ENCODE data around the gene HEBP2. TPM values are rescaled to one million over a fixed set of nuclear protein-coding genes. Genes with fewer than 3 reads are reported as not detected.

The HEBP2 gene
- total RNA-seq, 4 donors from 2014 or later, result 71.1 to 105 (median 77.8) TPM

DNA sequence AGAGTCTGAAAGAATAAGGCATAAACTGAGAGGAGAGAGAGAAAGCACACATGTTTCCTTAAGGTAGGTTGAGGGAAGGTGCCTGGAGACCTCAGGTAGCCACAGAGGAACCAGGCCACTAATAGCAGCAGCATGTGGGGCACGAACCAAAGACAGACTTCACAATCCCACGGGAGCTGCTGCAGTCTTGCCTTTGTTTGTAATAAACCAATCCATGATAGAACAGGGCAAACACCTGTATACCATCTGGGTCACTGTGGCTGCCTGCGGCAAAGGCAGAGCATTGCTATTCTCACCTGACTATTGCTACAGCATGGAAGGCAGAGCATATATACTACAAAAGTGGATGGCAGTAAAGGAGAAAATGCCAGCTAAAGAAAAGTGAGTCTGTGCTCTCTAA is 36.3 kb downstream of the HEBP2 start:
- H3K4me3 ChIP-seq, result no peak overlapping the region
- H3K9me3 ChIP-seq, result no peaks in the 10 kb centered on the region
- TF ChIP-seq, protein P1, sequence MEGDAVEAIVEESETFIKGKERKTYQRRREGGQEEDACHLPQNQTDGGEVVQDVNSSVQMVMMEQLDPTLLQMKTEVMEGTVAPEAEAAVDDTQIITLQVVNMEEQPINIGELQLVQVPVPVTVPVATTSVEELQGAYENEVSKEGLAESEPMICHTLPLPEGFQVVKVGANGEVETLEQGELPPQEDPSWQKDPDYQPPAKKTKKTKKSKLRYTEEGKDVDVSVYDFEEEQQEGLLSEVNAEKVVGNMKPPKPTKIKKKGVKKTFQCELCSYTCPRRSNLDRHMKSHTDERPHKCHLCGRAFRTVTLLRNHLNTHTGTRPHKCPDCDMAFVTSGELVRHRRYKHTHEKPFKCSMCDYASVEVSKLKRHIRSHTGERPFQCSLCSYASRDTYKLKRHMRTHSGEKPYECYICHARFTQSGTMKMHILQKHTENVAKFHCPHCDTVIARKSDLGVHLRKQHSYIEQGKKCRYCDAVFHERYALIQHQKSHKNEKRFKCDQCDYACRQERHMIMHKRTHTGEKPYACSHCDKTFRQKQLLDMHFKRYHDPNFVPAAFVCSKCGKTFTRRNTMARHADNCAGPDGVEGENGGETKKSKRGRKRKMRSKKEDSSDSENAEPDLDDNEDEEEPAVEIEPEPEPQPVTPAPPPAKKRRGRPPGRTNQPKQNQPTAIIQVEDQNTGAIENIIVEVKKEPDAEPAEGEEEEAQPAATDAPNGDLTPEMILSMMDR (IDR thresholded peaks at IDR 0.05), result no peak
- no peak for TF ChIP-seq EP300 (IDR thresholded peaks at IDR 0.05)
- TF ChIP-seq POLR2A (IDR thresholded peaks at IDR 0.05), result no peak
- no peak for TF ChIP-seq POLR2AphosphoS5 (IDR thresholded peaks at IDR 0.05)
- H3K36me3 ChIP-seq, result no peaks in the 10 kb centered on the region
- H3K4me1 ChIP-seq, result no peaks in the 10 kb centered on the region
- 79 to 89% methylated on average over 3 of the region's 3 CpGs for WGBS, 2 donors (ENCODE audit: low coverage in 1 of 2)
- no peak for ATAC-seq
- no peaks in the 10 kb centered on the region for H3K27me3 ChIP-seq
- H3K27ac ChIP-seq, result no peak overlapping the region

DNA sequence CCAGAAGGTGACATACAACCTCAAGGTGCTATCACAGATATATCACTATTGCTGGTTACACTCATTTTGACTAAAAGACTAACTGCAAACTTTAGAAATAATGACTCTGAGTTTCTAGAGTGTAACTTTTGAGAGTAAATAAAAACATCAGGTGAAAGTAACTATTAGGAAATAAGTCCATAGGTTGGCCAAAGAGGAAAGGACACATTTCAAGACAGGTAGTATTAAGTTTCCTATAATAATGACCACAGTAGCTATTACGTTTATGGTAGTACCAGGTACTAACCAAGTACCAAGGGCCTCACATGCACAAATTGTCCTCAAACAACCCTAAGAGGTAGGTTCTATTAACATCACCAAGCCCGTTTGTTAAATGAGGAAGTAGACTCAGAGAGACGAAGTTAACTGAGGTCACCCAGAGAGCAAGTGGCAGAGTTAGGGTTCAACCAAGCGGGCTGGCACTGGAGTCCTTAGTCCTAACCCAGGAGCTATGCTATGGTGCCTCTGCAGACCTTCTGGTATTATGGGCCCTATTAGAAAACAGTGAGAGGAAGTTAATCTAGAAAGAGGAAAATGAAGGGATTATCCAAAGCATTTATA is 36.8 kb downstream of the HEBP2 start:
- WGBS, 2 donors (ENCODE audit: low coverage in 1 of 2), result 85 to 92% methylated on average over 4 of the region's 4 CpGs

DNA sequence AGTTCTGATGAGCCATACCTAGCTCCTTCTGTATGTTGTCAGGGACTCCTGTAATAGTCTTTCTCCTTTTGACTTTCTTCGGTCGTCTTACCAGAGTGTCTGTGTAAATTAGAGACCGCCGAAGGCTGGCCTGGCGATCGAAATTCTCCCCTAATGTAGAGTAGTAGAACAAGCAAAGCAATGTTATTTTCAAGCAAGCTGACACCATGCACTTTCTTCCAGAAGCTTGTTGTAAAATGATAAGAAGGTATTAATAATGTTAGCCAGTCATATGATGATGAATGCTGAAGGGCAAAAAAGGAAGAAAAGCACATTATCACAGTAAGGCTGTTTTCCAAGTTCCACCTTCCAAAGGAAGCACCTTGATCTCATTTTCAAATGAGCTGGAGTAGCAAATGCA is 37.9 kb downstream of the HEBP2 start:
- H3K36me3 ChIP-seq, result no peaks in the 10 kb centered on the region
- no peak for ATAC-seq
- WGBS, 2 donors (ENCODE audit: low coverage in 1 of 2), result 96% methylated on average over 4 to 6 of the region's 6 CpGs
- H3K9me3 ChIP-seq, result no peaks in the 10 kb centered on the region
- H3K27me3 ChIP-seq, result no peaks in the 10 kb centered on the region
- TF ChIP-seq POLR2AphosphoS5 (IDR thresholded peaks at IDR 0.05), result no peak
- no peak for TF ChIP-seq EP300 (IDR thresholded peaks at IDR 0.05)
- TF ChIP-seq, protein P1 (IDR thresholded peaks at IDR 0.05), result no peak
- TF ChIP-seq POLR2A (IDR thresholded peaks at IDR 0.05), result no peak
- H3K27ac ChIP-seq, result no peak overlapping the region
- H3K4me1 ChIP-seq, result no peaks in the 10 kb centered on the region
- no peak overlapping the region for H3K4me3 ChIP-seq

More for the DNA sequence above, 36.8 kb downstream of the HEBP2 start:
- Histone ChIP-seq H3K27me3 (no peaks in the 10 kb centered on the region), H3K4me3 (no peak overlapping the region), H3K36me3 (no peaks in the 10 kb centered on the region), H3K27ac (no peak overlapping the region), H3K4me1 (no peaks in the 10 kb centered on the region), H3K9me3 (no peaks in the 10 kb centered on the region)
- TF ChIP-seq, protein P1 (IDR thresholded peaks at IDR 0.05), result no peak
- TF ChIP-seq EP300 (IDR thresholded peaks at IDR 0.05), result no peak
- TF ChIP-seq POLR2A (IDR thresholded peaks at IDR 0.05), result no peak
- TF ChIP-seq POLR2AphosphoS5 (IDR thresholded peaks at IDR 0.05), result no peak
- ATAC-seq, result no peak

DNA sequence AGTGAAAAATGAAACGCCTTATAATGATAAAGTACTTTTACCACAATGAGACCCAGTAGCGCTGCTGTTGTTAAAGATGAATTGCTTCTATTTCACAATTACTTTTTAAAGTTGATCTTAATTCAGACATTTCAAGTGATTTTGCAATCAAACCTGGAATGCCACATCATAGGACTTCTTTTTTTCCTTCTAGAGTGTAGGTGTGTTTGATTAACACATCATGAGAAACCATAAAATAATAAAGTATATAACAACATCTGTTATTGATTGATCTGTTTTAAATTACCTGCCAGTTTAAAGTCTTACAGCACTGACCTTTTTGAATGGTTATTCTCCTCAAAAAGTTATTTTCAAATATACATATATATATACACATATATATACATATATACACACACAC is 38.6 kb downstream of the HEBP2 start:
- Histone ChIP-seq H3K4me3 (no peak overlapping the region), H3K36me3 (no peaks in the 10 kb centered on the region), H3K27me3 (no peaks in the 10 kb centered on the region), H3K27ac (no peak overlapping the region), H3K4me1 (no peaks in the 10 kb centered on the region), H3K9me3 (no peaks in the 10 kb centered on the region)
- no peak for ATAC-seq
- whole genome bisulfite sequencing, 2 donors (ENCODE audit: low coverage in 1 of 2), result 95 to 100% methylated on average over 2 of the region's 2 CpGs
- TF ChIP-seq POLR2AphosphoS5 (IDR thresholded peaks at IDR 0.05), result no peak

DNA sequence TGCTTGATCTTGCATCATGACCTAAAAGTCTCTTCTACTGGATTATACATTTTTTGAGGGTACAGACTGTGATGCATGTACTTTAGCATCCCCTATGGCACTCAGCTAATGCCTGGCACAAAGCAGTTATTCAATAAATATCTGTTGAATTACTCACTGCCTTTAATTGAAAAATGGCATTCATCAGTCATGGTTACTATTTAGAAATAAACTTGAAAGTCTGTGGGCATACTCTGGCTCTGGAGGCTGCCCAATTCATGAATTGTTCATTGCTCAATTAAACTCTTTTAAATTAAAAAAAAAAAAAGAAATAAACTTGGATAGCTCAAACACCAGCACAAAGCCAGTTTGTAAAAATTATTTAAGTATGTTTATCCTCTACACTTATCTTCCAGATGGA is 40.0 kb downstream of the HEBP2 start:
- no peaks in the 10 kb centered on the region for H3K36me3 ChIP-seq

More for the DNA sequence above, 40.0 kb downstream of the HEBP2 start:
- no peak for ATAC-seq
- H3K9me3 ChIP-seq, result no peaks in the 10 kb centered on the region
- H3K27ac ChIP-seq, result no peak overlapping the region
- no peaks in the 10 kb centered on the region for H3K4me1 ChIP-seq
- H3K27me3 ChIP-seq, result no peaks in the 10 kb centered on the region
- TF ChIP-seq EP300 (IDR thresholded peaks at IDR 0.05) (no peak), POLR2A (IDR thresholded peaks at IDR 0.05) (no peak), POLR2AphosphoS5 (IDR thresholded peaks at IDR 0.05) (no peak)
- TF ChIP-seq, protein P1 (IDR thresholded peaks at IDR 0.05), result no peak
- no peak overlapping the region for H3K4me3 ChIP-seq

All from gastroesophageal sphincter (tissue), 4 donors.